ENCODE measurements around the gene HSPBP1.

HSPBP1 gene

DNA sequence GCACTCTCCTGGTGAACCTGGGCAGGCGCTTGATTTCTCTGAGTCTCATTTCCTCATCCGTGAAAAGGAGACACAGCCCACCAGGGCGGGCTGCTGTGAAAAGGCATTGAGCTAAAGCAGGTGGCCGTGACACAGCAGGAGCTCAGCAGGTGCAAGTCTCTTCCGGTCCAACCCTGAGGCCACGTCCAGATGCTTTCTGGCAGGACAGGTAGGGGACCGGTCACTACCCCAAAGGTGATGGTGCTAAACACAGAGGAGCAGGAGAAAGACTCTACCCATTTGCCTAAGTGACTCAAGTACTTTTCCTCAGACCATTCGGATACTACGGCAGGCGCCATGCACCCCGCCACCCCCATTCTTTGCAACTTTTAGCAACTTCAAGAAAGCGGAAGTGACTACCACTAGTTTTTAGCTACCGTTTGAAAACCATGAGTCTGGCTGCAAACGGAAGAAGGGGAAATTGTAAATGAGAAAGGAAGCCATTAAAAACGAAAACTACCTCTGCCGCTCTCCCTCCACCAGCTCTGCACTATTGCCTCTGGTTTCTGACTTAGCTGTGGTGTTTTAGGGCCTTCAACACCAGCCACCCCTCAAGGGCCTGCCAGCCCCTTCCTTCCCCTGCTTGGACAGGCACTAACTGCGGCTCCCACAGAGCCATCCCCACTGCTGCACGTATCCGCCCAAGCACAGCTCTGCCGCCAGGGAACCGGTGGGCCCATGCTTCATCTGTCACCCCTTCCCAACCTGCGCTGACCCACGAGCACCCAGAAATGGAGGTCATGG is 25.9 kb downstream of the HSPBP1 start:
- no peak for DNase-seq

DNA sequence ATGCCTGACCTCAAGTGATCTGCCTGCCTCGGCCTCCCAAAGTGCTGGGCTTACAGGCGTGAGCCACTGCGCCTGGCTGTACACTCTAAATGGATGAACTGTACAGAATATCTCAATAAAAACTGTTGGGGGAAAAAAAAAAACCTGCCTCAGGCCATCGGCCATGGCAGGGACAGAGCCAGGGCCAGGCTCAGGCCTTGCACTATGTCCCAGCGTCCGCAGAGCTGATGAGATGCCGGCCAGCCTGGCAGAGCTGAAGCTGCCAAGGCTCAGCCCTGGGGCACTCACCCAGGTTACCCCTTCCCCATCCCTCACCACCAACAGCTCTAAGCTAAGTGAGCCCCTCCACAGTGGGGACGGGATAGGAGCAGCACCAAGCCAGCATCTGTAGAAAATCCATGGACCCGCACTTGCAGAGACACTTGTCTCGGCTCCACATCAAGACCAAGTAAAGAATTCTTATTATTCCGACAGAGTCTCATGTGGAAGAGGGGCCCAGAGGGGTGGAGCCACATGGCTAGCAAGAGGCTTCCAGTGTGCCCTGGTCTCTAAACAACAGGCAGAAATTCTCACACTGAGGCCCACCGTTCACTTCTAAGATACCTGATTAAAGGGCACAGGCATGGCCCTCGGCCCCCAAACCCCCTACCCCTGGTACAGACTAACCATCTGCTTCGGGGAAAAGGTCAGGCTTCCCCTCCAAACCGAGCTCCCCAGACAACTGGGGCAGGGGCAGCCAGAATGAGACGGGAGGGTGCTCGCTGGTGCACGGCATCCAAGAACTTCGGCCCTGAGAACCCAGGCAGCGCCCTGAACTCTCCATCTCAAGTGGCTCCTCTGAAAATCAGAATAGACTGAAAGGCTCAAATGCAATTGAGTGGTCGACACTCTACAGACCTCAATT is 26.9 kb downstream of the HSPBP1 start:
- DNase-seq = no peak

DNA sequence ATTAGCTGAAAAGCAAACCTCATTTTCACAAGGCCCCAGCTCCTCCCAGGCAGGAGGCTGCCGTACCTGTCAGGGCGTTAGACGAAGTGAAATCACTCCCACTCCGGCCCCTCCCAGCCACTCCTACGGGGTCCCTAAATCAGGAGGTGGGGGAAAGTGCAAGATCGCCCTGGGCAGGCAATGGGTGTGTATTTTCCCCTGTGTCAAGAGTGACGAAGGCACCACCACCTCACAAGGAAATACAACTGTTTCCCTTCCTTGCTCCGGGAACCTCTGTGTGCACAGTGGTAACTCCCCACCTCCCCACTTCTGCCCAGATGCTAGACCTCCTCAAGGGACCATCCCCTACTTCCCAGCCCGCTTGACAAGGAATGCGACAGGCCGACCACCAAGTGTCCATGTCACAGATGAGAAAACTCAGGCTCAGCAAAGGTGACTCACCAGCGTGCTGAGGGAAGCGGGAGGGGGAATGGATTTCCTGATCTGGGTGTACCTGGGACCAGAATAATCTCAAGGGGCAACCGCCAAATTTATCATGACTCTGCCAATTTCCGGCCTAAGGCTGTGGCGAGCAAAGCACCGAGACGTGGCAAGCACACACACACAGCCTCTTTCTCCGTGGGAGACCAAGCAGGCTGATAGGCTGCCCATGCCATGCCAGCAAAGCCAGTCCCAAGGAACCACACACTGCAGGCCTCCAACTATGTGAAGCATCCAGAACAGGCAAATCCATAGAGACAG is 28.4 kb downstream of the HSPBP1 start:
- DNase-seq = no peak

DNA sequence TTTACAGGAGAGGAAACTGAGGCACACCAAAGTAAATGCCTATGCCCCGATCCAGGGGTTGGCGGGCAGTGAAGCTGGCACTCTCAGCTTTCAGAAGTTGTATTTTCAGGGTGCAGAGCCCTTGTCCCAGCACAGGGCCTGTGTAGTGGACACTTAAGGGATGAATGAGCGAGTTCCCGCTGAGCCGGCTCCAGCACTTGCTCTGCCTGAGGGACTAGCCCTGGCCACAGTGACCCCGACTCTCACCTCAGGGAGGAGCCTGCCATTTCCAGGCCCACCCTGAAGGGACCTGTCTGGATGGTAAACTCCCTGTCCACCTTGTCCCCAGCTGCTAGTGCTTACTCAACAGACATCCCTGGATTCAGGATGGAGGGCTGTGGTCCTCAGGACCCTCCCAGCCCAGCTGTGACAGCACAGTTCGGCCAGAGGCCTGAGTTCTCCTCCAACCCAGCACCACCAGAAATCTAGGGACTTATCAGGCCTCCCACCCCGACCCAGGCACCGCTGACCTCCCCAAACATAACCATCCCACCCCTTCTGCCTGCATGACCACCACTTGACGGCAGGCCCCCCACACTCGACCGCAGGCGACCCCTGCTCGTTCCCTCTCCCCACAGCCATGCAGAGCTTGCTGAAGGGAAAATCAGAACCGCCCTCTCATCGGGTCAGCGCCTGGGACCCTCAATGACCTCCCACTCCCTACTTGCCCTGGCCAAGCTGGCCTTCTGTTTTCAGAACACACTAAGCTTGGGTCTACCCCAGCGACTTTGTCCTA is 29.5 kb downstream of the HSPBP1 start:
- no peak for DNase-seq

DNA sequence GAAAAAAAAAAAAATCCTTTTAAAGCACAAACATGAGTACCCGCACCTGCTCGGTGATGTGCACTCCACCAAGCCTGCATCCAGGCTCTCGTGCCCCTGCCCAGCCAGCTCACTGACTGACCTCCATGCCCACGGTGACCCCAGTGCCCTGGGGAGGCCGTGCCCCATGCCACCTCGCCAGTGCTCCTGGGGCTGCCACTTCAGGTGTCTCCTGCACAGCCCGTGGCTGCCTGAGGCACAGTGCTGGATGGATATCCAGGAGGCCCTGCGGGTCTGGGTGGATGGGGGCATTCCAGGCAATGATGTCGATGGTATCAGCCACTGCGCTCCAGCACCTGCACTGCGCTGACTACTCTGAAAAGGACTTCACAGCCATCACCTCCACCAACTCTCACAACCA is 30.1 kb downstream of the HSPBP1 start:
- no peak for DNase-seq

DNA sequence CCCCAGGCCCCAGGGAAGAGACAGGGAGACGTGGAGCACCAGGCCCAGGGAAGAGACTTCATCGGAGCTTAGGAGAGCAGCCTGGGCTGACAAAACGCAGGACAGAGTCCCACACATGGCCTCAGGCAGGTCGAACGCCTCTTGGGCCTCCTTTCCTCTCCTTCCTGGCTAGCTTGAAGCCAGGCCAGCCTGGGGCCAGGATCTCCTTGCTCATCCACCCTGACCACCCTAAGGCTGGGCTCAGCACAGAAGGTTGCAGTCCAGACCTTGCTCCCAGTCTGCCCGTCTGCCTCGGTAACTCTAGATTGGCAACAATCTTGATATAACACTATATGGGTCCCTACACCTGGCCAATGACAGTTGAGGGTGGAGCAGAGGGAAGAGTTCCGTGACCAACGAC is 31.2 kb downstream of the HSPBP1 start:
- no peak for DNase-seq

DNA sequence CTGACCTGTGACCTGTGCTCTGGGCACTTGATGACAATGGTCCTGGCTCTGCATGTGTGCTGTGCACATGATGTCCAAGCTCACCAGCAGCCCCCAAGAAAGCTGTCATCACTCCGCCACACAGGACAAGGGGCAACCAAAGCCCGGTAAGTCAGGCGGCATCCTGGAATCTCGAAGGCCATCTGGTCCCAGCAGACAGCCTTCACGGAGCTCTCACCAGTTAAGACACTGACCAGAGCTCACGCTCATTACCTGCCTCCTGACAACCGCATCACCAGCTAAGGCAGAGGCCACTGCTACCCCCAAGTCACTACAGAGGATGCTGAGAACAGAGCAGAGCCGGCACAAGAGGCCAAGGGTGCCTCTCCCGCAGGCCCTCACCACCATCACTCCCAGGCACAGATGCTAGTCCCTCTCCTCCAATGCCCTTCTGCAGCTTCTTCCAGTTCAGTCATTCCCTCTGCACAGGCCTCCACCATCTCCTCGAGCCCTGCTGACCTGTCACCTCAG is 31.7 kb downstream of the HSPBP1 start:
- no peak for DNase-seq

DNA sequence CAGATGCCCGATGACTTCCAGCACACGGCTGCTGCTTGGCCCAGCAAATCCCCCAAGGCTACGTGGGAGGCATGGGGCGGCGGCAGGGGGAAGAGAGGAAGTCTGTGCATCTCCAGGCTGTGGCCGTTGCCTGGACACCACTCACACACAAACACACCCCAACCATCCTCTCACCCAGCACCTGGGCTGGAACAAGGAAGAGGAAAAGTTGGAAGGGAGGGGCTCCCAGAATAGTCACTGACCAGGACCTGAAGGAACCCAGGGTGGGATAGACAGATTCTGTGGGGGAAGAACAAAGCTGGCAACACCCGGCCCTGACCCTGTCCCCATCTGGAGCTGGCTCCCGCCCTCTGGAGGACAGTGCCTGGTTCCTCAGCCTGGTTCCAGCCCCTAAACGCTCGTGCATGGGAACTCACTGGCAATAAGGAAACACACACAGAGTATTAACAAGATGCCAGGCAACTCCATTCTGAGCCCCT is 32.2 kb downstream of the HSPBP1 start:
- no peak for DNase-seq

DNA sequence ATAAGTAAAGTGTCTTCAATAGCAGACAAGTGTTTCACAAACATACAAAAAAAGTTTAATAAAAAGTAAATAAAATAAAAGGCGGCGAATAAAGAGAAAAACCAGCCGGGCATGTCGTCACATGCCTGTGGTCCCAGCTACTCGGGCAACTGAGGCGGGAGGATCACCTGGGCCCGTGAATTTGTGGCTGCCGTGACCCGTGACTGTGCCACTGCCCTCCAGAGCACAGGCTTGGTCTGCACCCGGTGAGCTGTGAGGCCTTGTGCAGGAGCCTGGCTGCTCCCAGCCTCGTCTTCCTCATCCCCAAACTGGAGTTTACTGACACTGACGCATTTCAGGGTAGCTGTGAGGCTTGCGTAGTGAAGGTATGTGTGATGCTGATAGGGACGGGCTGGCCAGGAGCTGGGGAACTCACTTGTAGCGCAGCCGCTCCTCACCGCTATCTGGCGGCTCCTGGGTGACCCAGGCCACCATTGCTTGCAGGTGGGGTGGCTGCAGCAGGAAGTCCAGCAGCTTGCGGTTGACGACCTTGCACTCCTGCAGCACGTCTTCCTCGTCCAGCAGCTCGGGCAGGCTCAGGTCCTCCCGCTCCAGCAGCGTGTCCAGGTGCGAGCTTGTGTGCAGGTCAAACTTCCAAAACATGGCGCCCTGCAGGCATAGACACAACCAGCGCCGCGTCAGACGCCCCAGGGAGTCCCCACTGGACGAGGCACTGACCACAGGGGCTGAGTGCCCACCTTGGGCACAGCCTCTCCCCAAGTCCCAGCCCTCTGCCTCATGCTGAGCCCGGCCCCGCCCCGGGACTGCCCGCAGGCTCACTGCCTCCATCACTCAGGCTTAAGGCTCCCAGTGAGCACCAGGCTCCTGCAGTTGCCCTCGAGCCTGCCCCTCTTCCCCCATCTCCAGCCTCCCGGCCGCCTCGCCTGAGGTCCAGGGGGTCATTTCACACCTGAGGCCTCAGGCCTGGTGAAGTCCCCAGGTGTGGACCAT is 33.2 kb downstream of the HSPBP1 start:
- DNase-seq = no peak

DNA sequence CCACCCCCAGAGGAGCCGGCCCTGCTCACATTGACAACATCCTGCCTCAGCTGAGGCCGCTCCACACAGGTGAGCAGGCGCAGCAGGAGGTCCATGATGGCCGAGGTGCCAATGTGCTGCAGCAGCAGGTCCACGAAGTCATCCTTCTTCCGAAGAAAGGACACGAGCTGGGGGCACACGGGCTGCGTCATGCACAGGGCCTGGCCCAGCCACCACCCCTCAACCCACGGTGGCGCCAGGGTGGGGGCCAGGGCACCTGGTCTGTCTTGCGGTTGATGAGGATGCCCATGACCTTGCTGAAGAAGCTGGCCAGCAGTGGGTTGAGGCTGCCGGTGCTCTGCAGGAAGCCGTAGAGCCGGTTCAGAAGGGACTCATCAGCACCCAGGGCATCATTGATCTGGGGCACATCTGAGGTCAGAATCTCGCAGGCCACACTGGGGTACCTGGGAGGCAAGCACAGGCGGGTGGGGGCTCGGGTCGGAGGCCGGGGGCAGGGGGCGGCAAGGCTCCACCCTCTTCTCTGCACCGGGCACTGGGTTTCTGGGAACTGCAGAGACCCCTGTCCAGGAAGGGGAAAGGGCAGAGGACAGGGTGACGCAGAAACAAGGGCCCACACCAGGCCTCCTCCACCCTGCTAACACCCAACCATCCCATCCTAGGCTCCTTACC is 34.5 kb downstream of the HSPBP1 start:
- no peak for DNase-seq

DNA sequence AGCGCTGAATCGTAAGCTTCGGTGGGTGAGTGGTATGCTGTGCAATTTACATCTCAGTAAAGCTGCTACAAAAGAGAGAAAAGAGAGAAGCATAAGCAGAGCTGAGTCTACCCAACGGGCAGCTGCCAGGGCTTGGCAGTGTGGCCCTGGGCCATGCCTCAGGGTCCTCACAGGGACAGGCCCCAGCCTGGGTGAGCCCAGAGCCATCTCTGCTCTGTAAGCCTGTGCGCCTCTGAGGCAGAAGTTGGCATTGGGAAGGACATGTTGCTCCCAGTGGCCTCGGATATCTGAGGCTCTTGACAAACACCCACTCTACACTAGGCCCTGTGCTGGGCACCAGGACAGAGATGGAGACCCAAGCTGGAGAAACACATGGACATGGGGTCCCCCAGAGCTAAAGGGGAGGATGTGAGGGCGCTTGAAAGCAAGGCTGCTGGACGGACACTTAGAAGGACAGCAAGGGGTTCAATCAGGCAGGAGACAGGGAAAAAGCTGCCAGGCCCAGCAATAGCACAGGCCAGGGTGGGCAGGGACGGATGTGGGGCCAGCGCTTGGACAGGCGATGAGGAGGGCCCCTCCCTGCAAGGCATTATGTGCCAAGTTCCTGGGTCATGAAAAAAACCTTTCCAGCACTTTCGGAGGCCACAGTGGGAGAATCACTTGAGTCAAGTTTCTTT is 35.8 kb downstream of the HSPBP1 start:
- no peak for DNase-seq

DNA sequence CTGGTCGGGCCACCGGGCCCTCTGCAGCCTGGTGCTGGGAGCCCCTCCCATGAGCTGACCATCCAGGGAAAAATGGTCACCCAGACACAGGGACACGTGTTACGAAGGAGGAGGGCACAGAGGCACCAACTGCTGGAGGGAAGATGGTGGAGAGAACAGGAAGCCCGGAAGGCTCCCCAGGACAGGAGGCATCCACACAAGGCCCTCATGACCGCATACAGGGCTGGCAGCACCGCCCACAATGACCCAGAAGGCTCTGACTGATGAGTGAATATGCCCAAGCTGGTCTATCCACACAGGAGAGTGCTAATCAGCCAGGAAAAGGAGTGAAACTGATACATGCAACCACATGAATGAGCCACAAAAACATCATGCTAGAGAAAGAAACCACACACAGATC is 37.4 kb downstream of the HSPBP1 start:
- DNase-seq = no peak

DNA sequence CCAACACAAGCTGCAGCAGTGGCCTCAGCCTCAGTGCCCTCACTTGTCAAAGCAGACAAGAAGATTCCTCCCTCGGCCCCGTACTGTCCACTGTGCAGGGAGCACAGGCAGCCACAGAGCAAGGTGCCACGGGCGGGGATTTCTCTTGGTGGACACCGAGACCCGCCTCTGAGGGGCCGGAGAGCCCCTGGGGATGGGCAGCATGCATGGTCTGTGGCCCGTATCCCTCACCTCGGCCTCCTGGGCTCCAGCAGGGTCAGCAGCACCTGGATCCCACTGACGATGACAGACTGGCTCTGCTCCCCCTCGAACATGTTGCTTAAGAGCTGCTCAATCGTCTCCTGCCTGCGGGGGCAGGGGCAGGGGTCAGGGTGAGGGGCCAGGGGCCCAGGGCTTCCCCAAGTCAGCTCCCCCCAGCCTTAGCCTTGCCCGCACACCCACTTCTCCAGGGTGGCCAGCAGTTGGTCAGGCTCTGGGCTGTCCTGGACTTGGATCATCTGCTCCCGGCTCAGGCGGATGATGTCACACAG is 37.9 kb downstream of the HSPBP1 start:
- DNase-seq = no peak

DNA sequence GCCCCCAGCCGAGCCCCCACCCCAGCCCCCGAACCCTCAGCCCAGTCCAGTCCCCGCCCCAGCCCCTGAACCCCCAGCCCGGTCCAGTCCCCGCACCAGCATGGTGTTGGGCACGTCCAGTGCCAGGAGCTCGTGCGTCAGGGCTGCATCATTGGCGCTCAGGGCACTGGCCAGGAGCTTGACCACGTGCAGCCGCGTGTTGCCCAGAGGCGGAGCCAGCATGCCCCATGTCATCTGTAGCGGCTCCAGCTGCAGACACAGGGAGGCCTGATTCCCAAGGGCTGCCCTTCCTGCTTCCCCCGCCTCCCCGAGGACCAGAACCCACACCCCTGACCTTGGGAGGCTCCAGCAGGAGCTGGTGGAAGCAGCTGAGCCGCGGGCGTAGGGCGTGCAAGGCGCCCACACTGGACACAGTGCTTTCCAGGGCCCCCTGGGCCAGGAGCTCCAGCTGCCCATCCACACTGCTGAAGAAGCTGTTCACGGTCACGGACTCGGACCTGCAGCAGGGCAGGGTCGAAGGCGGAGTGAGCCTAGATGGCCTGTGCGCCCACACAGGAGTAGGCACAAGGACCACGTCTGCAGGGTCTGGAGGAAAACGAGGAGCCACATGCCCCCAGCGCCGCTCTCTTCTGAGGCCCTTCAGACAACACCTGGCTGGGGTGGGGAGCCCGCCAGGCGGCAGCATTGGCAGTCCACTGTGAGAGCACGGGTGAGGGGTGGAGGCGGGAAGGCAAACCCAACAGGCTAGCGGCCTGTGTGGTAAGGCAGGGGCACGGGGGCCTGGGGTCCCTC is 38.6 kb downstream of the HSPBP1 start:
- no peak for DNase-seq

DNA sequence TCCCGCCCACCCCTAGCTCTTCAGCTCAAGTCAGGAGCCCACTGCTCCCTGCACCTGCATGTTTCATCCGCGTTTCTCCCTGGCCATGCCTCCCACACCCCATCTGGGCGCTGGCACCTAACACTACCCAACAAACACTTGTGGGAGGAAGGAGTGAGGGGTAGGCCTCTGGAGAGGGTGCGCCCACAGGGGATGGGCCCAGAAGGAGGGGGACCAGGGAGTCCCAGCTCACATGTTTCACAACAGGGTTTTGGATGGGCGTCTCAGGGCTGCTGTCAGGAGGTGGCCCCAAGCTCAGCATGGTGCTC is 39.2 kb downstream of the HSPBP1 start:
- no peak for DNase-seq

DNA sequence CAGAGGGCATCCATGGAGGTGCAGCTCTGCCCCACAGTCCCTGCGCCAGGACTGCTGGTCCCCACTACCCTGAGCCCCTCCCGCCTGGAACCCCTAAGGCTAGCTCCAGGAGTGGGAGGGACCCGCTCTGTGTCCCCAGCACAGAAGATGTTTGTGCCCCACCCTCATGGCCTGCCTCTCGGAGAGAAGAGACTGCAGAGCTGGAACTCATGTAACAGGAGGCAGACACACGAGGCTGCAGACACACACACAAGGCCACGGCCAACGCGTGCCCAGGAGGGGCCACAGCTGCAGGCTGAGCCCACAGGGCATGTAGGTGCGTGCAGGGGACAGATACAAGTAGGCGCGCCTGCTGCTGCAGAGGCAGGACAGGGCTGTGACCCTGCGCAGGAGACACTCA is 40.9 kb downstream of the HSPBP1 start:
- no peak for DNase-seq

DNA sequence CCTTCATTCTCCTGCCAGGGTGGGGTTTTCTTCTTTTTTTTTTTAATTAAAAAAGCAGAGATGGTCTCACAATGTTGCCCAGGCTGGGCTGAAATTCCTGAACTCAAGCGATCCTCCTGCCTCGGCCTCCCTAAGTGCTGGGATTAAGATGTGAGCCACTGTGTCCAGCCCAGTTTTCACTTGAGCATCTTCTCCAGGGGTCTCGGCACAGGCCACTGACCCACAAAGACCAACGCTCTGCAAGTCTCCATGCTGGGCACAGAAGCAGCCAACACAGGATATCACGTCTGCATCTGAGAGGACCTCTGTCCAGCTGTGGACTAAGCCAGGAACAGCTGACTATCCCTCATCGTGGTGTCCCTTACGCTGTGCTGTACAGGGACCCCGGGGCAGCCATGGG is 41.9 kb downstream of the HSPBP1 start:
- no peak for DNase-seq

DNA sequence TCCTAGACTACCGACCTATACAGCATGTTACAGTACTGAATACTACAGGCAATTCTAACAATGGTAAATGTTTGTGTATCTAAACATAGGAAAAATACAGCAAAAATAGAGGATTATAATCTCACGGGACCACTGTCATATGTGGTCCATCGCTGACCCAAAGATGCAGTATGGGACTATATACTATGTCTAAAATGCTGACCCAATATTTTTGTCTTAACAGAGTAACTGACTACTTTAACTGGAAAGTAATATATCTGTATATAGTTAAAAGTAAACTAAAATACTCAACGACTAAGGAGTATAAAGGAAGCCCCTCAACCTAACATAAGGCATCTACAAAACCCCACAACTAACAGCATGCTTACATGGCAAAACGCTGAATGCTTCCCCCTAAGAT is 46.9 kb downstream of the HSPBP1 start:
- DNase-seq = no peak

DNA sequence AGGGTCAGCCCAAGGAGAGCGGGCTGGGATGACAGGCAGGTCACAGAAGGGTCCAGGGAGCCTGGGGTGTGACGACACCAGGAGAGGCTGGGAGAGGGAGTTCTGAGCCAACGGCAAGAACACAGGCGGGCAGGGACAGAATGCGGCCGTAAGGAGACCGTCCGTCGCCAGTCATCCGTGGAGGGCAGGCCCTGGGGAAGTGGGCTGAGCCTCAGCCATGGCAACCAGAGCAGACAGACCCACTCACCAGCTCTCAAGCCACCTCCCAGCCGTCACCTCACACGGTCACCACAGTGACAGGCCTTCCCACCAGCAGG is 47.7 kb downstream of the HSPBP1 start:
- DNase-seq = no peak

All from GOT3 (cell line).